Stimulated activated CD4-positive, alpha-beta T cell treated with anti-CD3 and anti-CD28 coated beads, Interleukin-1b, Interleukin-23, amount 100 ng/mL, for 4 hours (primary cell): ENCODE measurements around the gene HCFC1R1.

Experiments used
- DNase-seq, 2 donors: peaks; one replicate each; pipeline ENCODE4 v3.0.0-alpha.2; 2020; ENCODE audit warnings: low read depth in 2 of 2

Gene HCFC1R1

GRCh38 chr16:3035972-3036725 lies 12.4 kb upstream of the HCFC1R1 start:
- DNase-seq, result no peak

GRCh38 chr16:3035289-3035971 lies 11.7 kb upstream of the HCFC1R1 start:
- DNase-seq, result no peak

- no peak for DNase-seq
Measured at GRCh38 chr16:3032624-3033023, 8.9 kb upstream of the HCFC1R1 start.

- DNase-seq, result no peak
Measured at GRCh38 chr16:3030222-3031212, 6.8 kb upstream of the HCFC1R1 start.

- DNase-seq, result no peak
Measured at GRCh38 chr16:3029491-3030221, 5.9 kb upstream of the HCFC1R1 start.

- DNase-seq, result no peak
Measured at GRCh38 chr16:3028716-3029319, 5.1 kb upstream of the HCFC1R1 start.

GRCh38 chr16:3027983-3028715 lies 4.4 kb upstream of the HCFC1R1 start:
- DNase-seq, result peak; percentile 86 to 91

- no peak for DNase-seq
Measured at GRCh38 chr16:3027489-3027795, 3.7 kb upstream of the HCFC1R1 start.

- no peak for DNase-seq
Measured at GRCh38 chr16:3026609-3027488, 3.1 kb upstream of the HCFC1R1 start.

GRCh38 chr16:3026003-3026378 lies 2.2 kb upstream of the HCFC1R1 start:
- no peak for DNase-seq

- no peak for DNase-seq
Measured at GRCh38 chr16:3025032-3026002, 1.6 kb upstream of the HCFC1R1 start.

- DNase-seq, result no peak
Measured at GRCh38 chr16:3023415-3023668, 400 bp downstream of the HCFC1R1 start.

- DNase-seq, result no peak
Measured at GRCh38 chr16:3022684-3023414, 893 bp downstream of the HCFC1R1 start.

- DNase-seq, result peak; percentile 87 to 90
Measured at GRCh38 chr16:3022208-3022683, 1.5 kb downstream of the HCFC1R1 start.

- DNase-seq, result peak; percentile 70 to 78
Measured at GRCh38 chr16:3021449-3022207, 2.1 kb downstream of the HCFC1R1 start.

- peak in 1 of 2 donors; percentile 53 for DNase-seq
Measured at GRCh38 chr16:3020604-3021448, 2.9 kb downstream of the HCFC1R1 start.
